ENCODE data around the gene ZMYND15.
"Not testable (repeated sequence)": the region's sequence is repeated elsewhere in the genome, so short reads cannot be mapped to it uniquely, and the experiment has no call there.

The ZMYND15 gene, protein sequence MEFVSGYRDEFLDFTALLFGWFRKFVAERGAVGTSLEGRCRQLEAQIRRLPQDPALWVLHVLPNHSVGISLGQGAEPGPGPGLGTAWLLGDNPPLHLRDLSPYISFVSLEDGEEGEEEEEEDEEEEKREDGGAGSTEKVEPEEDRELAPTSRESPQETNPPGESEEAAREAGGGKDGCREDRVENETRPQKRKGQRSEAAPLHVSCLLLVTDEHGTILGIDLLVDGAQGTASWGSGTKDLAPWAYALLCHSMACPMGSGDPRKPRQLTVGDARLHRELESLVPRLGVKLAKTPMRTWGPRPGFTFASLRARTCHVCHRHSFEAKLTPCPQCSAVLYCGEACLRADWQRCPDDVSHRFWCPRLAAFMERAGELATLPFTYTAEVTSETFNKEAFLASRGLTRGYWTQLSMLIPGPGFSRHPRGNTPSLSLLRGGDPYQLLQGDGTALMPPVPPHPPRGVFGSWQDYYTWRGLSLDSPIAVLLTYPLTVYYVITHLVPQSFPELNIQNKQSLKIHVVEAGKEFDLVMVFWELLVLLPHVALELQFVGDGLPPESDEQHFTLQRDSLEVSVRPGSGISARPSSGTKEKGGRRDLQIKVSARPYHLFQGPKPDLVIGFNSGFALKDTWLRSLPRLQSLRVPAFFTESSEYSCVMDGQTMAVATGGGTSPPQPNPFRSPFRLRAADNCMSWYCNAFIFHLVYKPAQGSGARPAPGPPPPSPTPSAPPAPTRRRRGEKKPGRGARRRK

DNA sequence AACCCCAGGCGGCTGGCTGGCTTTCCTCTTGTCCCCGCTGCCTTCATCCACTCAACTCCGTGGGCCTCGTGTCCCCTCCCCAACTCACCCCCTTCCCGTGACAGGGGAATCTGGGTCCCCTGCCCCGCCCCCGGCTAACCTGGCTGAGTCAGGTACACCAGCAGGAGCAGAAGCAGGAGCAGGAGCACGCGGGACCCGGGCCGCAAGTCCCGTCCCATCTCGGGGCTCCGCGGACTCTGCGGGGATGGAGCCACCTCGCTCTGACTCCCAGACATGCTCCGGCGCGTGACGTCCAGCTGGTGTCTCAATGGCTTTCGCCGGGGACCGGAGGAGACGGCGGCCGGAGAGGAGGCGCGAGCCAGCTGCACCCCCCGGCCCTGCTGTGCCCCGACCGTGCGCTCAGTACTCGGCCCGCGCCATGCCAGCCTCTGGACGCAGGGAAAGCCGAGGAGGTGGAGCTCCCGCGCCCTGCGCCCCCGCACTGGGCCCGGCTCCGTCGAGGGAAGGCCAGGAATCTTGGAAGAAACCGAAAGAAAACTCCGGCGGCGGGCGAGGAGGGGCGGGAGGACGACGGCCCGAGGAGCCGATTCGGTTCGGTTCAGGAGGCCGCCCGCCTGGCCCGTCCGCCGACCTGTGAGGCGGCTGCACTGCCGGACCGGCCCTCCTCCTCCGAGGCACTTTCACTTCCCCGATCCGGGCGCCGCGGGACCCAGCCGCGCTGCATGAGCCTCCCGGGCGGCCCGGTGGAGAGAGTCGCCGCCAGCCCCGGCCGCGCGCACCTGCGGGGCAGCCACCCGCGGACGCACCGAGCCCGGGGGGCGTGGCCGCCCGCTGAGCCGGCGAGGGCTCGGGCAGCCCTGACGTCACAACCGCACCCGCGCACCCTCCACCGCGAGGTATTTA, at the start of gene ZMYND15, which contains the start of gene CXCL16:
TSS of gene ZMYND15 (plus strand) at position 712 of the 903 bp plus-strand sequence. CDS start 716 bp downstream, outside the sequence.
TSS of gene CXCL16 (minus strand) at position 807 of the 903 bp plus-strand sequence. CDS start at position 218, 589 bp downstream.
- DNase-seq (ENCODE audit: low read depth in 2 of 2) = no peak

DNA sequence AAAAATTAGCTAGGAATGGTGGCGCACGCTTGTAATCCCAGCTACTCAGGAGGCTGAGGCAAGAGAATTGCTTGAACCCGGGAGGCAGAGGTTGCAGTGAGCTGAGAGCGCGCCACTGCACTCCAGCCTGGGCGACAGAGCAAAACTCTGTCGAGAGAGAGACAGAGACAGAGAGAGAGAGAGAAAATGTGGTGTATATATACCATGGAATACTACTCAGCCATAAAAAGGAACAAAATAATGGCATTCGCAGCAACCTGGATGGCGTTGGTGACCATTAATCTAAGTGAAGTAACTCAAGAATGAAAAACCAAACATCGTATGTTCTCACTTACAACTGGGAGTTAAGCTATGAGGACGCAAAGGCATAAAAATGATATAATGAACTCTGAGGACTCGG, 49.8 kb upstream of the ZMYND15 start:
- not testable (repeated sequence) for DNase-seq (ENCODE audit: low read depth in 2 of 2)

DNA sequence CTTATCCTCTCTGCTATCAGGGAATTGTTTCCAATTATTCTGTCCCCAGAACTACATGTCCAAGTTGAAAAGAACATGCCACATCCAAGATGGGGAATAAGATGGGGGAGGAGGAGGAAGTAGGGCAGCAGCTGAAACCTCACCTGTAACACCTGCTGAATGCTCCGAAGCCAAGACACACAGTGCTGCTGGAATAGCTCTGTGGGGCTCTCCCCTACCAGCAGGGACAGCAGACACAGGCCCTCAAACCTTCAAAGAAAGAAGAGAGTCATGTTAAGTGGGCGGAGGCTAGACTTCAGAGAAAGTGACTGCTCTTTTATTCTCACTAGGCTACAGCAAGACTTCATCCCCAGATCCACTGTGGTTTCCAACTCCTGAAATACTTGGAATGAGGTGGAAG, 48.9 kb upstream of the ZMYND15 start:
- no peak for DNase-seq (ENCODE audit: low read depth in 2 of 2)

DNA sequence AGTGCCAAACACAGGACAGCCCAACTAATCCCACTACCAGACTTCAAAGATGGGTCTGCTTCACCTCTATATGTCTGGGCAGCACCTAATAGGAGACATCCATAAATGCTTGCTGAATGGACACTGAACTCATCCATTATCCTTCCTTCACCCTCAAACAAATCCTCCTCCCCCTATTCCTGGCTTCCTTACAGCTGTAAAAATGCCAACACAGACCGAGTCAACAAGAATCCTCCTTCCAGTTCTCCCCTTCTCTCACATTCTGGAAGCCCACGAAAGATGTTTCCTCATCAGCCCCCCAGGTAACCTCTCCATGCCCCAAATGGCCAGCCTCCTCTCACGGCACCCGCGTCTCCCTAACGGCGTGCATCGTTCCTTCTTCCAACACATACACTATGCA, 47.9 kb upstream of the ZMYND15 start:
- no peak for DNase-seq (ENCODE audit: low read depth in 2 of 2)

DNA sequence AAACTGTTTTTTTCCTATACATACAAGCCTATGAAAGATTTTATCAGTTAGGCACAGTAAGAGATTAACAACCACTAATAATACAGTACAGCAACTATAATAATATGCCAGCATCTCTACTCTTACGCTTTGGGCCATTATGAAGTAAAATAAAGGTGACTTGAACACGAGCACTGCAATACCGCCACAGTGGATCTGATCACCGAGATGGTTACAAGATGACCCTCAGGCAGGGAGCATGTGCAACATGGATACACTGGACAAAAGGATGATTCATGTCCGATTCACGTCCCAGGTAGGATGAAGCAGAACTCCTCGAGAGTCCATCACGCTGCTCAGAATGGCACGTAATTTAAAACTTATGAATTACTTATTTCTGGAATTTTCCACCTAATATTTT, 46.2 kb upstream of the ZMYND15 start:
- DNase-seq (ENCODE audit: low read depth in 2 of 2) = no peak

DNA sequence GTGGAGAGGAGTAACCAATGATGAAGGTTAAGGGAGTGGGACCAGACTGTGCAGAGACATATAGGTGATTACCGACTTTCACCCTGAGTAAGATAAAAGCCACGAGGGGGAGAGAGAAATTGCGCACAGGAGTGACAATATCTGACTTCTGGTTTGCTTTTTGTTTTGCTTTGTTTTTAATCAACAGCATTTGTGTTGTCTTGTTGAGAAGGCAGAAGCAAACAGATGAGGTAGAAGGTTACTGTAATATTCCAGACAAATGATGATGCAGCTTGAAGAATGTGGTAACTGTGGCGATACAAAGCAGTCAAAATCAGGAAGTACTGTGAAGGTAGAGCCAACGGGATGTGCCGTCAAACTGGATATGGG, 43.2 kb upstream of the ZMYND15 start:
- no peak for DNase-seq (ENCODE audit: low read depth in 2 of 2)

DNA sequence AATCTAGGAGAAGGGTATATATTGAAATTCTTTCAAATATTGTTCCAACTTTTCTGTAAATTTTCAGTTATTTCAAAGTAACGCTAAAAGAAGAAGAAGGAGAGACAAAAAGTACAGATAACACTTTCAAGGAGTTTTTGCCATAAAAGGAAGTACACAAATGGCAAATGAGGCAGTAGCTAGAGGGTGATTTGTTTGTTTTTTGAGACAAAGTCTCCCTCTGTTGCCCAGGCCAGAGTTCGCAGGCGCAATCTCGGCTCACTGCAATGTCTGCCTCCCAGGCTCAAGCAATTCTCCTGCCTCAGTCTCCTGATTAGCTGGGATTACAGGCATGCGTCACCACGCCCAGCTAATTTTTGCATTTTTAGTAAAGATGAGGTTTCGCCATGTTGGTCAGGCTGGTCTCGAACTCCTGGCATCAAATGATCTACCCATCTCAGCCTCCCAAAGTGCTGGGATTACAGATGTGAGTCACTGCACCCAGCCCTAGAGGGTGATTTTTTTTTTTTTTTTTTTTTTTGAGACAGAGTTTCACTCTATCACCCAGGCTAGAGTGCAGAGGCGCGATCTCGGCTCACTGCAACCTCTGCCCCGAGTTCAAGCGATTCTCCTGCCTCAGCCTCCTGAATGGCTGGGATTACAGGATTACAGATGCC, 40.1 kb upstream of the ZMYND15 start:
- DNase-seq (ENCODE audit: low read depth in 2 of 2) = not testable (repeated sequence)

DNA sequence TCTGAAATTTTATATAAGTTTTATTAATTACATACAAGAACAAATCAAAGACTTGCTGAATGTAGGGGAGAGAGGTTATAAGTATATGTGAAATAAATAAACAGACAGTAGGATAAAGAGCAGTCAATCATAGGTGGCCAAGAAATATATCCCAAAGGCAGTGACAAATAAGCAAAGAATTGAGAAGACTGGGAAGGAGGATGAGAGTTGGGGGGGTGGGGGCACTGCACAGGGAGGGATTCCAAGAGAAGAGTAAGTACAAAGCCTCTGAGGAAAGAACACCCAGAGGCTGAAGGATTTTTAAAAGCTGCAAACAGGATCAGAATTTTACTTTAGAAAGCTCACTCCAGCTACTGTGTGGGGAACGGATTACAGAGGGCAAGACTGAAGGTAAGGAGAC, 38.5 kb upstream of the ZMYND15 start:
- DNase-seq (ENCODE audit: low read depth in 2 of 2) = no peak

DNA sequence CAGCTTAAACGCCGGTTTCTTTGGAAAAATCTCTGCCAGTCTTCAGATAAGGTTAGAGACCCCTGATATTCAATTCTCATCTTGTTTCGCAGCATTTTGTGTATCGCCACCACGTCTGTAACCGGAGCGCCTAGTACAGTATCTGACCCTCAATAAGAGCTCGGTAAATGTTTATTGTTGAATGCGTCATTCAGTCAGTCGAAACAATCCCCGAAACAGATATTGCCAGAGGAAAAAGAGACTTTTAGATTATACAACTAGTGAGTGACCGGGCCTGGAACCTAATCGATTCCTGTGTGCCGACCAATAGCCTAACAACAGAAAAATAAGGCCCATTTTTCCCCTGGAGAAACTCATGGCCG, 36.3 kb upstream of the ZMYND15 start:
- no peak for DNase-seq (ENCODE audit: low read depth in 2 of 2)

DNA sequence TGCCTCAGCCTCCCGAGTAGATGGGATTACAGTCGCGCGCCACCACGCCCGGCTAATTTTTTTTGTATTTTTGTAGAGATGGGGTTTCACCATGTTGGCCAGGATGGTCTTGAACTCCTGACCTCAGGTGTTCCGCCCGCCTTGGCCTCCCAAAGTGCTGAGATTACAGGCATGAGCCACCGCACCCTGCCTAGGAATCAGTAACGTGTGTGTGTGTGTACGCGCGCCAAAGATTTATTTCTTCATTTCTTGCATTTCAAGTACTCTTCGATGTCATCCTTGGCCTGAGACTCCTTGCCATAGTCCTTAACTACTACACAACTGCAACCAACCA, 35.1 kb upstream of the ZMYND15 start:
- not testable (repeated sequence) for DNase-seq (ENCODE audit: low read depth in 2 of 2)

DNA sequence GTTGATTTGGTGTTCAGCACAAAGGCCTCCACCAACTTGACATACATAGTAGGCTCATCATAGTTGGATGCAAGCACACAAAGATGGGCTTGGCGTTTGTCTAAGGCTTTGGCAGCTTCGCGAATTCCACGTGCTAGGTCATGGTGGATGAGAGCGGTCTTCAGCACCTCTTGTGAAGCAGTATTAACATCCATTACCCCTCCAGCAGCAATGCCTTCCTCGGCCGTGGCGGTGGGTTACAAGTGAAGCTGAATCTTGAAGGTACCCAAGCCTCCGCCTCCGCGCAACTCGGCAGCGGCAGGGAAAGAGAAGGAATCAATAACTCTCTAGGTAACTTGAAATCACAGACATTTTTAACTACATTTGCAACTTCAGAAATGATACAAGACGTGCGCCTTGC, 34.6 kb upstream of the ZMYND15 start:
- DNase-seq (ENCODE audit: low read depth in 2 of 2) = no peak

DNA sequence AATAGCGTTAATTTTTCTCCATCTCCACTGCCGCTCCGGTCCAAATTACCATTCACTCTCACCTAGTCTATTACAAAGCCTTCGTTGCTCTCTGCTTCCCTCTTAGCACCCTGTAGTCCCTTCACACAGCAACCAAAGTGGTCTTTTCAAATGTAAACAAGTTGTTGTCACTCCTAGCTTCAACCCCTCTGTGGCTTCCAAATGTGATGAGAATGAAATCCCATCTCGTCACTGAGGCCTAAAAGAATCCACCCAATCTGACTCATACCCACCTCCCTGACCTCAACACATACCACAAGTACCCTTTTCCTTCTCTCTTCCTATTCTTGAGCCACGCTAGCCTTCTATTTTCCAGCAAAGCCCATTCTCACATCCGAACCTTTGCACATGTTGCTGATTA, 33.5 kb upstream of the ZMYND15 start:
- DNase-seq (ENCODE audit: low read depth in 2 of 2) = no peak

DNA sequence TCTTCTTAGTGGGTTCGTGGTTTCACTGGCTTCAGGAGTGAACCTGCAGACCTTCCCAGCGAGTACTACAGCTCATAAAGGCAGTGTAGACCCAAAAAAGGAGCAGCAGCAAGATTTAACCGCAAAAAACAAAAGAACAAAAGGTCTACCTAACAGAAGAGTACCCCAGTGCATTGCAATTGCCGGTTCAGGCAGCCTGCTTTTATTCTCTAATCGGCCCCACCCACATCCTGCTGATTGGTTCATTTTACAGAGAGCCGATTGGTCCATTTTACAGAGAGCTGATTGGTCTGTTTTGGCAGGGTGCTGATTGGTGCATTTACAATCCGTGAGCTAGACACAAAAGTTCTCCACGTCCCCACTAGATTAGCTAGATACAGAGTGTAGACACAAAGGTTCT, 31.2 kb upstream of the ZMYND15 start:
- DNase-seq (ENCODE audit: low read depth in 2 of 2) = no peak

DNA sequence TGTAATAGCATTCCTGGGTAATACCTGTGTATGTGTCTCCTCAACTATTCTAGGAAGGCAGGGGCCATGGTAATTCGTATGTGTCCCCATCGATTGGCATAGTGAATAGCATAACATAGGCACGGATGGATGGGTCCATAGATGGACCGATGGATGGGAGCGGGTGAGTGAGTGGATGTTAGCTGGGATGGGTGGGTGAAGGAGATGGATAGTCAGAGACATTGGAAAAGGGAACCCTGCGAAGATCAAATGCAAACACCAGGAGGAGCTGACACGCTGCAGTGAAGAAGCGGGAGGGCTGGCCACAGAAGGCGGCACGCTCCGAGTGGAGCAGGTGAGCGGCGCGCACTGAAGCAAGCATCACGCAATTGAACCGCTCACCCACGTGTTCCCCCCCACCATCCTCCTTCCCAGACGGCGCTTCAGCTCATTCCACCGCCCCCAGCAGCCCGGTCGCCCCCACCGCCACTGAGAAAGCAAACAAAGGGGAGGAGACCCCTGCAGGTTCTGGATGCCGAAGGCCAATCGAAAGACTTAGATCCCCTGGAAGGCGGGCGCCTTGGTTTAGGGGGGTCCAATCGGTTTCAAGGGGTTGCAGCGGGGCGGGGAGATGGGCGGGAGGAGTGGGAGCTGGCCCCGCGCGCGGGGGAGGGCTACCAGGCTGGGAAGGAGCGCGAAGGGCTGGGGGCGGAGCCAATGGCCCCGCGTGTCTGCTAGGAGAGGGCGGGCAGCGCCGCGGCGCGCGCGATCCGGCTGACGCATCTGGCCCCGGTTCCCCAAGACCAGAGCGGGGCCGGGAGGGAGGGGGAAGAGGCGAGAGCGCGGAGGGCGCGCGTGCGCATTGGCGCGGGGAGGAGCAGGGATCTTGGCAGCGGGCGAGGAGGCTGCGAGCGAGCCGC, 29.6 kb upstream of the ZMYND15 start, which contains the start of gene ARRB2:
TSS of gene ARRB2 (plus strand) at position 839 of the 899 bp plus-strand sequence. CDS start 90 bp downstream, outside the sequence.
- peak; percentile 97 for DNase-seq (ENCODE audit: low read depth in 2 of 2)

DNA sequence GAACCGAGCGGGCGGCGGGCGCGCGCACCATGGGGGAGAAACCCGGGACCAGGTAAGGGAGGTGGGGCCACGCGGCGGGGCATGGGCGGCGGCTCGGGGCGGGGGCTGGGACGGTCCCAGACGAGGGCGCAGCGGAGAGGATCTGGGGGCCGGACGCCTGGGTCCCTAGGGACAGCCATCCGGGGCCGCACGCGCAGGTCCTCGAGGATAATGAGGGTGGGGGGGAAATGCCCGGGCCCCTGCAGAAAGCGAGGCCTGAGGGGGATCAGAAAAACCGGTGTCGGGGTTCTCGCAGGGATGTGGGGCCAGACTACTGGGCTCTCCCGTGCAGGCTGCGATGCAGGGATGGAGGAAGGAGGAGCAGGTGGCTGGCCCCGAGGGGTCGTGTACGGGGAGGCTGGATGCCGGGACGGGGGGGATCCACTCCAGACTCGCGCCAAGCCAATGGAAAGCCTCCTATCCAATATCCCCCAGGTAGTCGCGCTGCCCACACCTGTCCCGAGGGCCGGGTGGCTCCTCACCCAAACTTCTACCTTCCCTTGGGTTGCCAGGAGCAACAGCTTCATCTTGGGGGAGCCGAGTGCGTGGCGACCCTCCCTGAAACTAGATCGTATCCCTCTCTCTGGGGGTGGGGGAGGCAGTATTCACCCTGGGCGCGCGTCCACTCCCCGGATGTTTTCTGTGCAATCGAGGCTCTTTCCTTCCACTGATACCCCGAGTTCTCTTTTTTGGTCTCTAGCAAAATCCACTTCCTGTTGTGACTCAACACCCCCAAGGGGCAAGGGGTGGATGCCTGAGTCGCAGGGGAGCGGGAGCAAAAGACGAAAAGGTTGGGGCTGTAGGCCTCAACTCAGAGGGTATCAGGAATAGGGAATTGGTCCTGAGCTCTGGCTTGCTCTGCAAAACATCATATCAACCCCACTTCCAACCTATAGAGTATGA, 28.7 kb upstream of the ZMYND15 start:
- DNase-seq (ENCODE audit: low read depth in 2 of 2) = no peak

DNA sequence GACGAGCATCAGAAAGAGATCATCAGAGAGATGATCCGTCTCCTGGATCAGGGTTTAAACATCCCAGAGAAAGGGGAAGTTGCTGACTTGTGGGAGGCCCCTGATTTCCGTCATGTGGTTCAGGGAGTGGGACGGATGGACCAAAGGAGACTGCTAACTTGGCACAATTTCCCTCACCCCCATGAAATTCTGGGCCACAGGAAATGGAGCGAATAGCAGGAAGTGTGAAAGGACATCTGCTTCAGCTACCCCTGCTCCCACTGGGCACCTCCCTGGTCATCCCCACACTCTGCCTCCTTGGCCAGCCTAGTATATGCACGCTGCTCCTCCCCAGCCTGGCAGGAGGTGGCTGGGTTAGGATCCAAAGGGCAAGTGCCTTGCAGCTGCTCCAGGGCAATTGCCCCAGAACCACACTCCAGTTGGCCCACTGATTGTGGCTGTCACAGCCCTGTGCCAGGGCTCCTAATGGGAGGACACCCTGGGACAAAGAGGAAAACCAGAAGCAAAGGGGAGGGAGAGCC, 27.9 kb upstream of the ZMYND15 start:
- DNase-seq (ENCODE audit: low read depth in 2 of 2) = no peak

DNA sequence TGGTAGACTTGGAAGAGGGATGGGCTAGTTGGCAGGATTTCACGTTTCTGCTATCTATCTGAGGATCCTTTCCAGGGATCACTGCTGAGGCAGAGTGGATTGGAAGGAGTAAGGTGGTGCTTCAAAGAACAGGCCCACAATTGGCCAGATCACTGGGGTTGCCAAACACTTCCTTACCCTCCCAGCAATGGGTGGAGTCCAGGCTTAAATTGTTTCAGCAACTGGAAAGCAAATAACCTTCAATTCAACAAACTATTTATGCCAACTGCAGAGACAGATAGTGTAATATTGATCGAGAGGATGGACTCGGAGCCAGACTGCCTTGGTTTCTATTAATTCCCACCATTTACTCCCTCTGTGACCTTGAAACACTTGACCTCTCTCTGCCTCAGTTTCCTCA, 27.1 kb upstream of the ZMYND15 start:
- no peak for DNase-seq (ENCODE audit: low read depth in 2 of 2)

DNA sequence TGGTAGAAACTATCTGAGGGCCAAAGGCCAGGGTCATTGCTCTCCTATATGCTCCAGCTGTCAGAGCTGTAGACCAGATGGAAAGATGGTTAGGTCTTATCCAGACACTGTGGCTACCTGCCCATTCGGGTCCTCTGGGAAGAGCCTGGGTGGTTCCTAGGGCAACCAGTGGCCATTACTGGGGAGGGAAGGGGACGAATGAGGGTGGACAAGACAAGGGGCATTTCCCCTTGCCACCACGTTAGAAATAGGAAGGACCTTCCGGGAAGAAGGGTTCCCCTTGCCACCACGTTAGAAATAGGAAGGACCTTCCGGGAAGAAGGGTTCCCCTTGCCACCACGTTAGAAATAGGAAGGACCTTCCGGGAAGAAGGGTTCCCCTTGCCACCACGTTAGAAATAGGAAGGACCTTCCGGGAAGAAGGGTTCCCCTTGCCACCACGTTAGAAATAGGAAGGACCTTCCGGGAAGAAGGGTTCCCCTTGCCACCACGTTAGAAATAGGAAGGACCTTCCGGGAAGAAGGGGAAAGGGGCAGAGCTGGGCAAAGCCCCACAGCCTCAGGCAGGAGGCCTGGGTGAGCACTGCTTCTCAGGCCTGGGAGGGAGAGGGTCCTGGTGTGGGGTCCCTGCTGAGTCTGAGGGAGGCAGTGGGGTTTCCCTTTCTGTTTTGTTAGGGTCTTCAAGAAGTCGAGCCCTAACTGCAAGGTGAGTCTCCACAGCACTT, 25.1 kb upstream of the ZMYND15 start:
- not testable (repeated sequence) for DNase-seq (ENCODE audit: low read depth in 2 of 2)
